GM12874 (cell line): Measurements from ENCODE around the gene C3orf22.

Experiments
- CTCF ChIP-seq: IDR thresholded peaks from 2 replicates; pipeline ENCODE4 v1.5.1; 2011; ENCODE audit warnings: low read depth, mild to moderate bottlenecking, control low read depth, low read length, moderate library complexity; ENCODE audit not compliant: insufficient read depth

C3orf22 gene

GRCh38 chr3:126527006-126527405 lies 31.7 kb downstream of the C3orf22 start:
- TF ChIP-seq CTCF, result no peak

GRCh38 chr3:126526668-126527005 lies 32.1 kb downstream of the C3orf22 start:
- no peak for TF ChIP-seq CTCF

- TF ChIP-seq CTCF, result no peak
Observed at GRCh38 chr3:126525853-126526667, 32.7 kb downstream of the C3orf22 start.

- no peak for TF ChIP-seq CTCF
Observed at GRCh38 chr3:126525091-126525852, 33.5 kb downstream of the C3orf22 start.

- TF ChIP-seq CTCF, result no peak
Observed at GRCh38 chr3:126524429-126524988, 34.2 kb downstream of the C3orf22 start.

GRCh38 chr3:126523745-126524428 lies 34.8 kb downstream of the C3orf22 start, which contains the start of gene CHST13:
TSS of gene CHST13 (plus strand) at chr3:126524155. CDS start at chr3:126524333, 178 bp downstream.
- TF ChIP-seq CTCF, result no peak

- peak; percentile 84 for TF ChIP-seq CTCF
Observed at GRCh38 chr3:126522363-126522788, 36.4 kb downstream of the C3orf22 start.
